Stimulated activated CD4-positive, alpha-beta T cell treated with anti-CD3 and anti-CD28 coated beads, Interleukin-1b, Interleukin-23, amount 100 ng/mL, for 48 hours (primary cell): ENCODE data around the gene BTNL9.
"Not testable (repeated sequence)": the region's sequence is repeated elsewhere in the genome, so short reads cannot be mapped to it uniquely, and the experiment has no call there.

Experiments
- DNase-seq: peaks from one replicate; pipeline ENCODE4 v3.0.0-alpha.2; 2020

BTNL9 gene

DNA sequence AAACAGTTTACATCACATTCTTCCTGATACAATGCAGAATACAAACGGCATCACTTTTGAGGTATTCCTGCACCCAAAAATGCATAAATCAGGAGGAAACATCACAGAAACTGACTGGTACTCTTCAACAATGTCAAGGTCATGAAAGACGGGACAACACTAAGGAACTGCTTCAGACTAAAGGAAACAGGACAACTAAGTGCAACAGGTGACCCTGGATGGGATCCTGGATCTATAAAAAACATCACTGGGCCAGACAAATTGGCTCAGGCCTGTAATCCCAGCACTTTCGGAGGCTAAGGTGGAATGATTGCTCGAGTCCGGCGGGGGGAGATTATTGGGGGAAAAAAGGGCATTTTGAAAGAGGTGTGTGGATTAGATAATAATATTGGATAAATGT is 22.6 kb downstream of the BTNL9 start:
- DNase-seq = no peak

DNA sequence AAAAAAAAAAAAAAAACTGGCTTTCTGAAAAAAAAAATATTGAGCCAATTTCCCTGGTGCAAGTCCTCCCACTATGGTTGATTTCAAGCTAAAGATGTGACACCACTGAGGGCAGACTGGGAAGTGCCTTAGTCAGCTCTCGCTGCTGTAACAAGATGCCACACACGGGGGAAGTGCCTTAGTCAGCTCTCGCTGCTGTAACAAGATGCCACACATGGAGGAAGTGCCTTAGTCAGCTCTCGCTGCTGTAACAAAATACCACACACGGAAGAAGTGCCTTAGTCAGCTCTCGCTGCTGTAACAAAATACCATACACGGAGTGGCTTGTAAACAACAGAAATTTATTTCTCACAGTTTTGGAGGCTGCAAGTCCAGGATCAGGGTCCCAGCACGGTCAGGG is 23.4 kb downstream of the BTNL9 start:
- no peak for DNase-seq

DNA sequence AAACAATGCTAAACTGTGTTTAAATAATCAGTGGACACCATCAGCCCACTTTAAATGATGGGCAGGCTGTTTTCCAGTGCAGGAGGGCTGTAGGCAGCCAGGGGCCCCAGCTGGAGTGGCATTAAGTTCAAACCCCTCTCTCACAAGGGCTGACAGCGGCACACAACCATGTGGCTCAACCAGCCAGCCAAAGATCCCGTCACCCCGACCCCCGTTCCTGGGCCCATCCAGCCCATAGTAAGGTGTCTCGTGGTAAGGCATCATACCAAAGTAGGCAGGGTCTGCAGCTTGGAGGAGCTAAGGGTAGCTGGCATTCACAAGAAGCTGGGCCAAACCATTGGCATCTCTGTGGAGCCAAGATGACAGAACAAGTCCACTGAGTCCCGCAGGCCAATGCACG is 24.9 kb downstream of the BTNL9 start:
- DNase-seq = no peak

DNA sequence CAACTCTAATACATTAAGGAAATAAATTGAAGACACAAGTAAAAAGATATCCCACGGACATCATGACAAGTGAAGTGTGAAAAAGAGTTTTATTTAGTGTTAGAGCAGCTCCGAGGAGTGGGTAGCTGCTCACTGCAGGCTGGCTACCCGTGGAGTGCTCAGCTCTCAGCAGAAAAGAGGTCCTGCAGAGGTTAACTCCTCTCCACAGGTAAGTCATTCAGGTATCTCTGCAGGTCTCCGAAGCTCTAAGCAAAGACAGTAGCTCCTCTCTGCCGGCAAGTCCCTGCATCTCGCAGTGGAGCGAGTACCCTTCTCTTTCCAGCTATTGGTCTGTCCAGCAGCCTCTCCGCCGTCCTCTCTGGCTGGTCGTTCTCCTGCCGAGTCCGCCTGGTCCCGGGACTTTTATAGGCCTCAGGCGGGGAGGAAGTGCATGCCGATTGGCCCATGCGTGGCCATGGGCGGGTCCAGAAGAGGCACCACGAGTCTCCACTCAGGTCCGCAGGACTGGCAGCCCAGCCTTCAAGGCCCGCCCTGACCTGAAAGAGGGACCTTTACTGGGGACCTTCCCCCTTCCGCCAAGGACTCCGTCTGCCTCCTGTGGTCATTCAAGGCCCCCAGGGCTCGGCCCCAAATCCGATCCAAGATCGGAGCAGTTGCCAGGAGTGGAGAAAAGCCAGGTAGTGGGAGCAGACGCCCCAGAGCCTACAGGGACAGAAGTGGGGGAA is 29.9 kb downstream of the BTNL9 start:
- DNase-seq = no peak

DNA sequence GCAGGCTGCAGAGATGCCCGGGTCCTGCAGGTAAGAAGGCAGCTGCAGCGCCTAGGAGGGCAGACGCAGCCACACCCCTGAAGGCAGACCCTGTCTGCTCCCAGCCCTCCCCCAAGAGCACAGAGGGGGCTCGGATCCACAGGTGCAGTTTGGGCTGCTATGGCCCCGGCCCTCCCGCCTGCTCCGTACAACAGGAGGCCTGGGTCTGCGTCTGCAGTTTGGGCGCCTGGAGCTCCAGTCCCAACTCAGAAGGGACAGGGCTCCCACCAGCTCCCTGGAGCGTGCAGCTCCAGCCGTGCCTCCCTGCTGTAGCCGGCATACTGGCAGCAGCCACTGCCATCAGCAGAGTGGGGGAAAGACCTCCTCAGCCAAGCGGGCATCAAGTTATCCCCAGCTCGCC is 30.5 kb downstream of the BTNL9 start:
- DNase-seq = no peak

DNA sequence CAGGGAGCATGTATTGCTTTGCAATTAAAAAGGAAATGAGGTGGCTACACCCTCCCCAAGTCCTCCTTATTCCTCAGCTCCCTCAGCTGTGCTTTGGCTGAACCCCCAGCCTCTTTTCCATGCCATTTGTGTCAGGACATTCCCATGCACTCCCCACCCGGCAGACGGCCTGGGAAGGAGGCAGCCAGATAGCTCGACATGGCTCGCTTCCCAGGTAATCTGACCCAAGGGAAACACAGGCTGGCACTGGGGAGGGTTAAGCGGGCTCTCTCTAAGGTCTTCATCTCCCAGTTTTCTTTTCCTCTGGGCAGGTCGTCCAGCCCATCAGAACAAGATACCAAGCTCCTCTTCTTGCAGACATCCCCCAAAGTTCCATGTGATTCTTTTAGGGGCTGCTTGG is 31.2 kb downstream of the BTNL9 start:
- no peak for DNase-seq

DNA sequence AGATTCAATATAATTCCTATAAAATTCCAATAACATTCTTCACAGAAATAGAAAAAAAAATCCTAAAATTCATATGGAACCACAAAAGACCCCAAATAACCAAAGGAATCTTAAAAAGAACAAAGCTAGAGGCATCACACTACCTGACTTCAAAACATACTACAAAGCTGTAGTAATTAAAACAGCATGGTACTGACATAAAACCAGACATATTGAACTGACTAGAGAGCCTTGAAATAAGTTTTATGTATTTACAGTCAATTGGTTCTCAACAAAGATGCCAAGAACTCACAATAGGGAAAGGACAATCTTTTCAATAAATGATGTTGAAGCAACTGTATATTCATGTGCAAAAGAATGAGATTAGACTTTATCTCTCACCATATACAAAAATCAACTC is 36.9 kb downstream of the BTNL9 start:
- DNase-seq = no peak

DNA sequence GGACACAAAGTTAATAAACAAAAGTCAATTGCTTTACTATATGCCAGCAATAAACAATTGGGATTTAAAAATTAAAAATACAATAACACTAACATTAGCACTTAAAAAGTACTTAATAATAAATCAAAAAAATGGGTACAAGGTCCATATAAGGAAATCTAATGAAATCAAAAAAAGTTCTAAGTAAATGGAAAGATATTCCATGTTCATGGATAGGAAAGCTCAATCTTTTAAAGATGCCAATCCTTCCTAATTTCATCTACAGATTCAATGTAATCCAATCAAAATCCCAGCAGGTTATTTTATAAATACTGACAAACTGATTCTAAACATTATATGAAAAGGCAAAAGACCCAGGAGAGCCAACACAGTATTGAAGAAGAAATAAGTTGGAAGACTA is 41.9 kb downstream of the BTNL9 start:
- DNase-seq = no peak

DNA sequence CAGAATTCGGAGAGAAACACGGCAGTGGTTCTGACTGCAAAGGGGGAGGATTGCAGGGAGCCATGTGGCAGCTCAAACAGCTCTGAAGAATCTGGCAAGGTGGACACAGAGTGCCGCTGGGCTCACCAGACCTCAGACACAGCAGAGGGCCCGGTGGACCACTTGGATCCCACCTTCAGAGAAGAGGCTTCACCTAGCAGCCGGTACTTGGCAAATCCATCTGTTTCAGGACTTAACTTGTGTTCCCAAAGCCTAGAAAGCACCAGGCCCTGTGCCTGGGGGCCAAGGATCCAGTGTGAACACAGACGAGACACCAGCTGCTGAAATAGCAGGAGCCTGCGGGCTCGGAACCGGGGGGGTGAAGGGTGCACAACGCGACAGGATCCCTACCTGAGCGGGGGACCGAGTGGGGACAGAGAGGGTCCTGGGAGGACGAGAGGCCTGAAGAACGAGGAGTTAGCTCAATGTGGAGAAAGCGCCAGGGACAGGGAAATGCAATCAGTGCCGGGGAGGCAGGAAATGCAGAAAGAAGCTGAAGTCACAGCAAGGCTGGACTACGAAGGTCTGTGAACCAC is 44.6 kb downstream of the BTNL9 start:
- DNase-seq = no peak

DNA sequence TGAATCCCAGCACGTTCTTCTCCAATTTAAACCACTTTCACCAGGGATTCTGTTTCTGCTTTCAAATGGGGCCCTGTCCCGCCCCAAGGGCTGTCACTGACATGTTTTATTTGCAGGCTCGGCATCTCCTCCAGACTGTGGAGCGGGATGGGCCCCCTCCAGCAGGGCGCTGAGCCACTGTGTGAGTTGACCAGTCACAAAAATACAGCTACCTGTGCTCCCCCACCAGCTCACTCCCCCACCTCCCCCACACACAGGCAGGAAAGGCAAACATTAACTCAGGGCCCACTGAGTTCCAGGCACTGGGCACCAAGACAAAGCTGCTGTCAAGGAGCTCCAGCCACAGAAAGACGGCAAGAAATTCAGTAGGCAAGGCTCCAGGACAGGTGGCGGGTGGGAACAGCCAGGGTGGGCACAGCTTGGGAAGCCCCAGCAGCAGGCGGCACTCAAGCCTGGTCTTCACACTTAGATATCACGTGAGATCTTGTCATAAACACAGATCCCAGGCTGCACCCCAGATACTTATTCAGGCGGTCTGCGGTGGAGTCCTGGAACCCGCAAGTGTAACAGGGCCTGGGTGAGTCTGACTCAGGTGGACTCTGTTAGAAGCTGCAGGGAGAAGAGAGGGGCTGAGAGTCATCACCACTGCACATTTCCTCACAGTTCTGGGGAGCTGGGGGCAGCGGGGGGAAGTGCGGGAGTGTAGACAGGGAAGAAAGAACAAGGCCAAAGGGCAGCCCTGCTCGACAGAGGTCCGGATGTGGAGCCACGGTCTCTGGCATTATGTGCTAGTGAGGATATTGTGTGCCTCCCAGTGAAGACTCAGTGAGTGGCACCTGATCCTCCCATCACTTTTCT is 46.2 kb downstream of the BTNL9 start:
- DNase-seq = no peak

DNA sequence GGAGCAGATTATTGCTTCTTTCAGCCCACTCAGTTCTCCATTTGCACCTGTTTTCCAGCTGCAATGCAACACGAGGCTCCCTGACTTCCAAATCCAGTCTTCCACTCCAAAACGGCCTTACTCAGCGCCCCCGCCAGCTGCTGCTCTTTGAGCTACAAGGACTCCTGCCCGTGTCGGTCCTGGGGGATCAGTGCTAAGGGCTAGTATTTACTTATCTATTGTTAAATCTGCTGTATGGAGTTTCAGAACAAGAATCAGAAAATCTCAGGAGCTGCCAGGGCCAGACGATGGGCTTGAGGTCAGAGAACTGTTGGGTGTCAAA is 46.8 kb downstream of the BTNL9 start:
- DNase-seq = no peak

DNA sequence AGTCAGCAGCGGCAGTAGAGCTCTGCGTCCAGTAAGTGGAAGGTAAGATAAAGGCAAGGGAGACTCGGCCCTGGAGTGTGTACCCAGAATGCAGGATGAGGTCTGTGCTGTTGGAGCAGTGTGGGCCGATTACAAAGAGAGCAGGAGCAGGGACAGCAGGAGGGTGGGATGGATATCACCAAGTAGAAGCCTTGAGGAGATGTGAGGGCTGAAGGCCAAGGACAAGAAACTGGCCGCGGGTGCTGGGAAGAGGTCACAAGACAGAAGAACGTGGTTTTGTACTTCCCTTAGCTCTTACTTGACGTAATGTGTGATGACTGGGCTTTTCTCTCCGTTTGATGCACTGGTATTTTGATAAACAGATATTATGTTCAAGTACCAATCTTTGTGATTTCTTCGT is 47.2 kb downstream of the BTNL9 start:
- DNase-seq = no peak

DNA sequence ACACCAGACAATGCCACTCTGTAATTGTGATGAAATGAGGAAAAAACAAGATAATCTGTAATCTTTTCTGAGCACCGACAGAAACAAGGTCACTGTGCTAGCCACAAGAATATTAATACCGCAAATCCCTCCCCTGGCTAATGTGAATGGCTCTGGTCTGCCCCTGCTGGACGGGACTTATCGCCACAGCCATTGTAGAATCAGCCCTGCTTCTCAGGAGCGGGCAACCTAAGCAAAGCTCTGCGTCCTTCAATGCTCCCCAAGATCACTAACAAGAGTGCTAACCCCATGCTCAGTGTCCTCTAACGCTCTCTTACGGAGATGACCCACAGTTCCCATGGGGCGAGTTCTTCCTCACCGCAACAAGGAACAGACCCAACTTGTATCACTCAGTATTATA is 48.2 kb downstream of the BTNL9 start:
- DNase-seq = no peak

DNA sequence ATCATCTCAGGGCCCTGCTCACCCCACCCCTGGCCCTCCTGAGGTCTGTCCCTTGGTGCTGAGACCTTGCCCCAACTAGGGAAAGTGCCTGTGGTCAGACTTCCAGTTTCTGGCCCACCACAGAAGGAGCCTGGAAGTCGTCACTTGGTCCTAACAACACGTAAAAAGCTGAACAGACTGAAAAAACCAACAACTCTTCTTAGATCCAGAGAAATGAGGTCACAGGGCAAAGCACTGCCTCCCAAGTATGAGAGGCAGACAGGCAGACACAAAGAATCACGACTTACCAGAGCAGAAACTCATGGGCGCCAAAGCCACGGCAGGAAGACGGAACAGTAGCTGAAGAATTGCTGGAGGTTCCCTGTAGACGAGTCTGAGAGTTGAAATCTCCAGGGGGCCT is 52.4 kb downstream of the BTNL9 start:
- no peak for DNase-seq

DNA sequence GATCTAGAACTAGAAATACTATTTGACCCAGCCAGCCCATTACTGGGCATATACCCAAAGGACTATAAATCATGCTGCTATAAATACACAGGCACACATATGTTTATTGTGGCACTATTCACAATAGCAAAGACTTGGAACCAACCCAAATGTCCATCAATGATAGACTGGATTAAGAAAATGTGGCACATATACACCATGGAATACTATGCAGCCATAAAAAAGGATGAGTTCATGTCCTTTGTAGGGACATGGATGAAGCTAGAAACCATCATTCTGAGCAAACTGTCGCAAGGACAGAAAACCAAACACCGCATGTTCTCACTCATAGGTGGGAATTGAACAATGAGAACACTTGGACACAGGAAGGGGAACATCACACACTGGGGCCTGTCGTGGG is 55.1 kb downstream of the BTNL9 start:
- not testable (repeated sequence) for DNase-seq

DNA sequence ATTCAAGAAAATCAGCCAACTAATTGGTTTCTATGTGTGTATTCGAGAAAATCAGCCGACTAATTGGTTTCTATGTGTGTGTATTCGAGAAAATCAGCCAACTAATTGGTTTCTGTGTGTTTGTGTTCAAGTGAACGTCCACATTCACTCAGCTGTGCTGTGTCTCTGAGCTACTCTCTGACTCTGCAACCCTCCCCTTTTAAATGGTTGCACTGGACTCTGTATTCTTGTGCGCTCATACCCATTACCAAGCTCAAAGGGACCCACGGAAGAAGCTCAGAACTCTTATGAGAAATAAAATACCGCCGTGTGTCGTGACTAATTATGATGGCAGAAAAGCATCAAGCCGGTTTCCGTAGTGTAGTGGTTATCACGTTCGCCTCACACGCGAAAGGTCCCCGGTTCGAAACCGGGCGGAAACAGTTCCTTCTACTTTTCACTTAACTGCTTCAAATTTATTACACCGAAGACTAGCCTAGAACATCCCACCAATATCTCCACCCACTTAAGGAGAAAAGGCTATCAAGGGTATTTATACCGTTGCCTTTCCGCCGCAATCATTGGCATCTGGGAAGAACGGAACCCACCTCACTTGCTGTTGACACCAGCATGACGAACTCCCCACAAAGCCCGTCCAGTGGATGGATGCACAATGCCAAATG is 56.8 kb downstream of the BTNL9 start:
- not testable (repeated sequence) for DNase-seq

DNA sequence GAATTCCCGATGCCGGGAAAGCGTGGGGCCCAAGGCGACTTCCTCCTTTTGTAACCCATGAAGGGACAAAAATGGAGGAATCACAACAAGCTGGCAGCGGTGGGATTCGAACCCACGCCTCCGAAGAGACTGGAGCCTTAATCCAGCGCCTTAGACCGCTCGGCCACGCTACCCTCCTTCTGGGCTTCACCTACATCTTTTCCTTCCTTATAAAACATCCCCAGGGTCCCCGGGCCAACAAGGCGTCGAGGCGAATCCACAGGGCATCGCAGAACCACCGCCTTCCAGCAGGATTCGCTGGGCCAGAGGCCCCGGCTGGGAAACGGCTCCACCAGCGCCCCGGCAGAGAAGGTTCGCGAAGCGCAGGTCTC is 57.3 kb downstream of the BTNL9 start:
- DNase-seq = not testable (repeated sequence)

DNA sequence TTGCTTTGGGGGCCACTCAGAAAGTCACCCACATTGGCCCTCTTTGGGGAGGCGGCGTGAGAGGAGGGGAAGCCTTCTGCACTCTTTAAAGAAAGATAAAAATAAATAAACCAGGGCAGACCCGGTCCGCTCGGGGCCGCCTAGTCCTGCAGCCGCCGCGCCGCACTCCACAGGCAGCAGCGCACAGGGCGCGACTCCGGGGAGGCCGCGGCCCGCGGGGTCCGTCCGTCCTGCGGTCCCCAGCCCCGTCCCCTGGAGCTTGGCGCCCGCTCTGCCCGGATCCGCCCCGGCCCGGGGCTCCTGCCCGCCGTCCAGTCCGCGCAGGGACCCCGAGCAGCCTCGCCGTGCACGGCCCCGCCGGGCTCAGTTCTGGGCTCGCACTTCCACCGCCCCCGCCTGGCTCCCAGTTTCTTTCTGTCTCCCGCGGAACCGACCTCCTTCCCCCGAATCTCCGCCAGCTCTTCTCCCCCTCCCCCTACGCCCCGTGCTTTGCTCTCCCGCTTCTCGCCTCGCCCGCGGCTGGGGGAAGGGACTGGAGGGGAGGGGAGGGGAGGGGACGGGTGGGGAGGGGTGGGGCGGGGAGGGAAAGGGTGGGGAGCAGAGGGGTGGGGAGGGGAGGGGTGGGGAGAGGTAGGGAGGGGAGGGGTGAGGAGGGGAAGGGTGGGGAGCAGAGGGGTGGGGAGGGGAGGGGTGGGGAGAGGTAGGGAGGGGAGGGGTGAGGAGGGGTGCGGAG is 57.9 kb downstream of the BTNL9 start:
- not testable (repeated sequence) for DNase-seq

DNA sequence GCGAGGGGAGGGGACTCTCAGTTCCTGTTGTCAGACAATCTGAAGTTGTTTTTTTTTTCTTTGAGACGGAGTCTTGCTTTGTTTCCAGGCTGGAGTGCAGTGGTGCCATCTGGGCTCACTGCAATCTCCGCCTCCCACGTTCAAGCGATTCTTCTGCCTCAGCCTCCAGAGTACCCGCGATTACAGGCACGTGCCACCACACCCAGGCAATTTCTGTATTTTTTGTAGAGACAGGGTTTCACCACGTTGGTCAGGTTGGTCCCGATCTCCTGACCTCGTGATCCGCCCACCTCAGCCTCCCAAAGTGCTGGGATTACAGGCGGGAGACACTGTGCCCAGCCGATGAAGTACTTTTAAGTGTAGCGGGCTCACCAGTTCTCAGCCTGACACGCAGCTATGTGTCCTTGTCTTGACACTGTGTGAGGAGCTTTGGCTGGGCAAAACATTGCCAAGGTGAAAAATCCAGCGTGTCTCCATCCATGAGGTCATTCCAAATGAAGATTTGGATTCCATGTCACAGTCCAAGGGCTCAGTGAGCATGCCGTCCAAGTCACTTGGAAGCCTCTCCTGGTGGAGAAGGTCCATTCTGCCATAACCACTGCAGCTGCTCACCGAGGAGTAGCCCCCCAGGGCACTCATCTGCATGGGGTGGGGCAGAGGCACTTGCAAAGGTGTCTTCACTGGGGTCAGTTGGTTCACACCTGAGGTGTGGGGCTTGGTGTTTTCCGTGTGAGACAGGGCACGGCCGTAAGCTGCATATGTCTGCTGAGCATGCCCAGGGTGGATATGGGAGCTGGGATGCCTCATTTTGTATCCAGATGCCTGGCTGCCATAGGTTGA is 58.9 kb downstream of the BTNL9 start:
- no peak for DNase-seq

DNA sequence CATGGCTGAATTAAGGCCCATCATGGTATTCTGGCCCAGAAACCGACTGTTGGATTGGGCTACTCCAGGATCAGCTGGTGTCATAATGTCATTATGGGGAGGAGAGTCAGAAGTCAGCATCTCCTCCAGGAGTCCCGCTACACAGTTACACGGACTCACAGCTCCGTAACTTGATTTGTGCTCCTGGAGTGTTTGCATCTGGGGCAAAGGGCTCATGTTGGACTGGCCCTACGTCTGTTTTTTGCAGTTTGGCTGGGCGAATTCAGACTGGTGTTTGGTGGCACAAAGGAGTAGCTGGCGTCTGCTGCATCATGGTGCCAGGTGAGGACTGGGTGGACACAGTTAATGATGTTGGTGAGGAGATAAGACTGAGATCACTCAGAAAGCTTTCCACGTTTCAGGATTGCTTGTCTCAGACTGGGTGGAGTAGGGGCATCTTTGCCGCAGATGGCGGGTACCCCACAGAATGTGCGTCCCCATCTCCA is 59.6 kb downstream of the BTNL9 start:
- no peak for DNase-seq

DNA sequence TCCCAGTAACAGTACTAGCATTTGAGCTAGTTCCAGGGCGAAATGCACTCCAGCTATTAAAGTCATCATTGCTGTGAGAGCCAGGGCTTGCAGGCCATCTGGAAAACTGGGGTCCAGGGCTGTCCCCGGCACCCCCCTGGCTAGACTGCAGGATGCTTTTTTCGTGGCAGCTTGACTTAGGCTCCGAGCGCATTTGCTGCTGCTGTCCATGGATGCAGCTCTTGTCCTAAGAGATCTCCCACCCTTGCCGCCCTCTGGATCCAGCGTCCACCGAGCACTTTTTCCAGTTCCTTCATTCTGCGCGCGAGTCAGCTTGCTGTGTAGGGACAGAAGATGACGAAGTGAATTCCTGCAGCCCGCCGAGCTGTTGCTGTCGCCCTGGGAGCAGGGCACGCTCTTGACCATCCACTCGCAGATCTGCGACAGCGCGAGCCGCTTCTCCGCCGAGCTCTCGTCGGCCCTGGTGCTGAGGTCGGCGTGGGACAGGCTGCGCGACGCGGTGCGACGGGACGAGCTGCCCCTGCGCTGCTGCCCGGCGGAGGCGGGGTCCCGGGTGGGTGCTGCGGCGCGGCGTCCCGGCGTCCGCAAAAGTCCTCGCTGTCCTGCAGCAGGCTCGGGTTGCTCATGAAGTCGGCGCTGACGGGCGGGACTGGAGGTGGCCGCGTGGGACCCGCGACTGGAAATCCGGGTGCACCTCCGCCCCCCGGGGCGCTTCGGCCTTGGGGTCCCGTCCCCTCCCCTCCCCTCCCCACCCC is 60.2 kb downstream of the BTNL9 start:
- DNase-seq = no peak
